ENCODE results near the gene HDAC9. TPM values are rescaled to one million over a fixed set of nuclear protein-coding genes. Genes with fewer than 3 reads are reported as not detected.

The HDAC9 gene
- total RNA-seq, 1 experiment from 2014 or later = 31.9 TPM

GRCh38 chr7:18702071-18702829 lies 206.7 kb downstream of the HDAC9 start:
- Histone ChIP-seq H3K4me1 (ENCODE audit: insufficient read depth, low read length, poor library complexity, severe bottlenecking) (no peaks in the 10 kb centered on the region), H3K27me3 (replicated peaks; ENCODE audit: insufficient read depth, low read depth, low read length, poor library complexity) (no peaks in the 10 kb centered on the region), H3K36me3 (ENCODE audit: insufficient read depth, low read length, poor library complexity, severe bottlenecking) (no peaks in the 10 kb centered on the region), H3K4me3 (ENCODE audit: low read depth, low read length, poor library complexity, severe bottlenecking) (no peak overlapping the region), H3K9me3 (ENCODE audit: low read depth, low read length, poor library complexity, severe bottlenecking) (no peaks in the 10 kb centered on the region), H3K27ac (ENCODE audit: low read depth, low read length, poor library complexity, severe bottlenecking) (no peak overlapping the region)
- no TSS peak for BruUV-seq (replicated peaks)
- CTCF ChIA-PET = no interaction called here
- POLR2A ChIA-PET (ENCODE audit: low non-redundant PET) = no interaction called here
- TF ChIP-seq CTCF (conservative IDR thresholded peaks at IDR 0.05; ENCODE audit: low read depth, low read length) (no peak), EZH2 (IDR thresholded peaks at IDR 0.05; ENCODE audit: borderline replicate concordance, low read depth, low read length, poor library complexity, severe bottlenecking) (no peak)
- intact Hi-C loops (cut with micrococcal nuclease; ENCODE audit: unreplicated experiment) = no loop called here
- no peak for DNase-seq (ENCODE audit: low spot score)

- ChIA-PET CTCF (no interaction called here), POLR2A (ENCODE audit: low non-redundant PET) (no interaction called here)
- H3K27me3 ChIP-seq (replicated peaks; ENCODE audit: insufficient read depth, low read depth, low read length, poor library complexity) = no peaks in the 10 kb centered on the region
- H3K4me1 ChIP-seq (ENCODE audit: insufficient read depth, low read length, poor library complexity, severe bottlenecking) = no peaks in the 10 kb centered on the region
- no peaks in the 10 kb centered on the region for H3K36me3 ChIP-seq (ENCODE audit: insufficient read depth, low read length, poor library complexity, severe bottlenecking)
- no peaks in the 10 kb centered on the region for H3K9me3 ChIP-seq (ENCODE audit: low read depth, low read length, poor library complexity, severe bottlenecking)
- no TSS peak for BruUV-seq (replicated peaks)
- TF ChIP-seq CTCF (conservative IDR thresholded peaks at IDR 0.05; ENCODE audit: low read depth, low read length) = no peak
- no peak for TF ChIP-seq EZH2 (IDR thresholded peaks at IDR 0.05; ENCODE audit: borderline replicate concordance, low read depth, low read length, poor library complexity, severe bottlenecking)
- no peak overlapping the region for H3K4me3 ChIP-seq (ENCODE audit: low read depth, low read length, poor library complexity, severe bottlenecking)
- DNase-seq (ENCODE audit: low spot score) = no peak
- no peak overlapping the region for H3K27ac ChIP-seq (ENCODE audit: low read depth, low read length, poor library complexity, severe bottlenecking)
- intact Hi-C loops (cut with micrococcal nuclease; ENCODE audit: unreplicated experiment) = no loop called here
Observed at GRCh38 chr7:18703685-18704084, 208.1 kb downstream of the HDAC9 start.

- peak; percentile 14 for DNase-seq (ENCODE audit: low spot score)
- H3K27ac ChIP-seq (ENCODE audit: low read depth, low read length, poor library complexity, severe bottlenecking) = no peak overlapping the region
- POLR2A ChIA-PET (ENCODE audit: low non-redundant PET) = no interaction called here
- TF ChIP-seq CTCF (conservative IDR thresholded peaks at IDR 0.05; ENCODE audit: low read depth, low read length) (no peak), EZH2 (IDR thresholded peaks at IDR 0.05; ENCODE audit: borderline replicate concordance, low read depth, low read length, poor library complexity, severe bottlenecking) (no peak)
- no peaks in the 10 kb centered on the region for H3K36me3 ChIP-seq (ENCODE audit: insufficient read depth, low read length, poor library complexity, severe bottlenecking)
- CTCF ChIA-PET = no interaction called here
- H3K4me3 ChIP-seq (ENCODE audit: low read depth, low read length, poor library complexity, severe bottlenecking) = no peak overlapping the region
- no peaks in the 10 kb centered on the region for H3K4me1 ChIP-seq (ENCODE audit: insufficient read depth, low read length, poor library complexity, severe bottlenecking)
- intact Hi-C loops (cut with micrococcal nuclease; ENCODE audit: unreplicated experiment) = loop anchor here (5.0 kb wide), 1 partner anchor 354 kb away; no protein-coding TSS in a partner anchor
- H3K9me3 ChIP-seq (ENCODE audit: low read depth, low read length, poor library complexity, severe bottlenecking) = no peaks in the 10 kb centered on the region
- BruUV-seq (replicated peaks) = no TSS peak
- H3K27me3 ChIP-seq (replicated peaks; ENCODE audit: insufficient read depth, low read depth, low read length, poor library complexity) = no peaks in the 10 kb centered on the region
Observed at GRCh38 chr7:18706670-18707069, 211.1 kb downstream of the HDAC9 start.
